Spleen (tissue), 11 donors: ENCODE data around the gene TAS2R16. TPM values are rescaled to one million over a fixed set of nuclear protein-coding genes. Genes with fewer than 3 reads are reported as not detected.

ENCODE experiments used
- DNase-seq: peaks from one replicate; pipeline ENCODE4 v3.0.0-alpha.2; 2020
- H3K27ac ChIP-seq, 8 donors: fragments of 200-600 bp; sonication (generic) in 7 of 8; 1 replicate in 4 of 8; 2 replicates in 4 of 8; pipeline versions ENCODE4 v1.5.0 to v1.8.0; 2016 to 2021; ENCODE audit warnings: inconsistent platforms in 4 of 8, mild to moderate bottlenecking in 4 of 8, moderate library complexity in 1 of 8
- H3K27me3 ChIP-seq, 7 donors: fragments of 200-600 bp; sonication (generic) in 6 of 7; replicated peaks in 1 of 7; 1 replicate in 4 of 7; 2 replicates in 3 of 7; pipeline versions ENCODE4 v1.5.0 to v1.8.0; 2016 to 2021; ENCODE audit warnings: inconsistent platforms in 3 of 7, mild to moderate bottlenecking in 1 of 7
- H3K36me3 ChIP-seq, 6 donors: fragments of 200-600 bp; sonication (generic) in 5 of 6; 1 replicate in 4 of 6; 2 replicates in 2 of 6; pipeline versions ENCODE4 v1.5.0 to v1.8.0; 2016 to 2021; ENCODE audit warnings: inconsistent platforms in 2 of 6
- H3K4me1 ChIP-seq, 6 donors: fragments of 200-600 bp; sonication (generic) in 5 of 6; 1 replicate in 3 of 6; 2 replicates in 3 of 6; pipeline versions ENCODE4 v1.5.0 to v1.8.0; 2016 to 2021; ENCODE audit warnings: inconsistent platforms in 3 of 6
- H3K4me3 ChIP-seq, 8 donors: fragments of 200-600 bp; sonication (generic) in 7 of 8; 1 replicate in 4 of 8; 2 replicates in 4 of 8; pipeline versions ENCODE4 v1.5.0 to v1.8.0; 2016 to 2021; ENCODE audit warnings: inconsistent platforms in 4 of 8, mild to moderate bottlenecking in 4 of 8, moderate library complexity in 2 of 8
- H3K9me3 ChIP-seq, 8 donors: fragments of 200-600 bp; sonication (generic) in 7 of 8; 1 replicate in 4 of 8; 2 replicates in 4 of 8; pipeline versions ENCODE4 v1.5.0 to v1.8.0; 2016 to 2021; ENCODE audit warnings: inconsistent platforms in 4 of 8
- POLR2A ChIP-seq, 3 donors: fragments of 450-650 bp; IDR thresholded peaks; one replicate each; pipeline ENCODE4 v1.5.1; 2017; ENCODE audit warnings: antibody characterized with exemption in 3 of 3, mild to moderate bottlenecking in 1 of 3
- POLR2AphosphoS5 ChIP-seq, 3 donors: sonication (generic); formaldehyde crosslinking; IDR thresholded peaks; one replicate each; pipeline ENCODE4 v1.5.1; 2017; ENCODE audit warnings: antibody characterized with exemption in 3 of 3
- WGBS, 5 donors: extraction: QIAGEN DNeasy Blood & Tissue Kit in 3 of 5; methylation state at CpG; one replicate each; pipeline versions ENCODE4 v1.1.5 to v1.1.7; 2013 to 2018; 5-methylcytosine and 5-hydroxymethylcytosine counted together
- intact Hi-C: fragments of 100-400 bp; cut with DNase I; formaldehyde crosslinking; loops from one replicate; pipeline ENCODE4 v1.15.0; 2023; ENCODE audit warnings: low total_unique reads
- polyA plus RNA-seq, 3 donors: library from polyadenylated mRNA; stranded (reverse); fragments of 200-250 nt; gene quantifications; one replicate each; pipeline ENCODE4 v1.2.1, GENCODE V29; 2013
- total RNA-seq, 7 donors: library from RNA; depleted of rRNA in 3 of 7; stranded (reverse); fragments of >200 nt in 3 of 7; fragmentation: NEBNext Ultra II Directional in 4 of 7; extraction: Animal tissue kit (Norgen Biotek cat#: 25700) in 4 of 7; gene quantifications; one replicate each; pipeline versions ENCODE4 v1.1.0 to v1.2.1, GENCODE V29; 2016 to 2021
- TF ChIP-seq, protein P1 (sequence below), 11 experiments: fragments of 200-600 bp in 7 of 11; fragments of 450-650 bp in 4 of 11; sonication (generic) in 4 of 11; IDR thresholded peaks in 8 of 11; conservative IDR thresholded peaks in 3 of 11; 1 replicate in 7 of 11; 2 replicates in 4 of 11; pipeline versions ENCODE4 v1.4.0 to v1.8.0; 2016 to 2021; ENCODE audit warnings: antibody characterized with exemption in 11 of 11, inconsistent platforms in 4 of 11, mild to moderate bottlenecking in 1 of 11
- donor health status: healthy with polysubstance abuse.
- donor health status: DM: no; HTN: no; CAD: no; lungs with moderate emphysema.
- donor health status: DM: no; HTN: no; CAD: no.
- donor health status: Bipolar disorder and iron deficiency.
- donor health status: healthy.
- donor health status: DM: no; HTN: no; CAD: no.
- donor health status: DM: yes; HTN: yes; CAD: no.

The TAS2R16 gene
- total and polyA plus RNA-seq, 10 donors, result not detected

DNA sequence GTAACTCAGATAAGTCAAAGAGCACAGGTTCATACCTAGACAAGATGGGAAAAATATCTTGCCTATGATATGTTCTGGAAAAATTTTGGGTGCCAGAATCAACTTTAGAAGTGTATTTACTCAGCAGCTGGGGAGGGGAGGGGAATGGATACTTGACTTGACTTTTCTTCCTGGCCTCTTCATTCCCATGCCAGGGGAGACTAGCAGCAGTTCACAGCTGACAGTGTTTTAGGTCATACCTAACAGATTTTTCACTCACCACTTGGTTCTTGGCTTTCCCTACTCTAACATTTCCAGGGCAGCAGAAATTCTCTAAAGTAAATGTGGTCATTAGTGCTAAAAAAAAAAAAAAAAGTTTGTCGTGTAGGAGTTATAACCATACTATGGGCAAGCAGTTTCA, 46.3 kb downstream of the TAS2R16 start:
- intact Hi-C loops, result no loop called here
- DNase-seq, result no peak
- Histone ChIP-seq H3K4me1 (no peaks in the 10 kb centered on the region), H3K4me3 (no peak overlapping the region), H3K36me3 (no peaks in the 10 kb centered on the region), H3K27ac (no peak overlapping the region), H3K27me3 (no peaks in the 10 kb centered on the region), H3K9me3 (peaks cover 0 to 8% (median 0%) of the 10 kb centered on the region in 8 donors)
- TF ChIP-seq POLR2A (IDR thresholded peaks at IDR 0.05), result no peak
- no peak for TF ChIP-seq POLR2AphosphoS5 (IDR thresholded peaks at IDR 0.05)
- TF ChIP-seq, protein P1, sequence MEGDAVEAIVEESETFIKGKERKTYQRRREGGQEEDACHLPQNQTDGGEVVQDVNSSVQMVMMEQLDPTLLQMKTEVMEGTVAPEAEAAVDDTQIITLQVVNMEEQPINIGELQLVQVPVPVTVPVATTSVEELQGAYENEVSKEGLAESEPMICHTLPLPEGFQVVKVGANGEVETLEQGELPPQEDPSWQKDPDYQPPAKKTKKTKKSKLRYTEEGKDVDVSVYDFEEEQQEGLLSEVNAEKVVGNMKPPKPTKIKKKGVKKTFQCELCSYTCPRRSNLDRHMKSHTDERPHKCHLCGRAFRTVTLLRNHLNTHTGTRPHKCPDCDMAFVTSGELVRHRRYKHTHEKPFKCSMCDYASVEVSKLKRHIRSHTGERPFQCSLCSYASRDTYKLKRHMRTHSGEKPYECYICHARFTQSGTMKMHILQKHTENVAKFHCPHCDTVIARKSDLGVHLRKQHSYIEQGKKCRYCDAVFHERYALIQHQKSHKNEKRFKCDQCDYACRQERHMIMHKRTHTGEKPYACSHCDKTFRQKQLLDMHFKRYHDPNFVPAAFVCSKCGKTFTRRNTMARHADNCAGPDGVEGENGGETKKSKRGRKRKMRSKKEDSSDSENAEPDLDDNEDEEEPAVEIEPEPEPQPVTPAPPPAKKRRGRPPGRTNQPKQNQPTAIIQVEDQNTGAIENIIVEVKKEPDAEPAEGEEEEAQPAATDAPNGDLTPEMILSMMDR (IDR thresholded peaks at IDR 0.05 in 8 of 11, conservative IDR thresholded peaks at IDR 0.05 in 3 of 11), result no peak
- WGBS, 5 donors, result 79 to 96% (median 83%) methylated on average over 1 of the region's 1 CpG

Other genes with a start within 250 kb of the TAS2R16 start
- 10 to 100 TPM in 6 of 7 donors, 1 to 10 TPM in 1; 8.9 to 19.3 (median 15.5) TPM for gene CADPS2, start 109.2 kb downstream of the TAS2R16 start, total RNA-seq
- 1 to 10 TPM; 2.4 to 5.1 (median 2.6) TPM for gene CADPS2, start 109.2 kb downstream of the TAS2R16 start, polyA plus RNA-seq
- not detected for gene SLC13A1, start 204.3 kb upstream of the TAS2R16 start, total RNA-seq
- not detected for gene SLC13A1, start 204.3 kb upstream of the TAS2R16 start, polyA plus RNA-seq